H1 (cell line): Measurements from ENCODE around the gene OPHN1. TPM values are rescaled to one million over a fixed set of nuclear protein-coding genes. Genes with fewer than 3 reads are reported as not detected.

Source experiments
- CTCF ChIA-PET: fragments of 300-600 bp; sonication (Branson Sonifier 250); formaldehyde crosslinking; loops from one replicate; lab custom pipeline; 2021; ENCODE audit not compliant: partially characterized antibody; lab: Charles Lee
- POLR2A ChIA-PET: fragments of 300-600 bp; sonication (Branson Sonifier 250); formaldehyde crosslinking; loops from one replicate; lab custom pipeline; 2021; ENCODE audit warnings: inconsistent platforms; ENCODE audit not compliant: partially characterized antibody; lab: Charles Lee
- DNase-seq, 2 experiments: peaks; one replicate each; pipeline versions ENCODE4 v3.0.0 to v3.0.0-alpha.2; 2010 to 2022; ENCODE audit warnings: low spot score in 2 of 2, low read depth in 1 of 2, mixed read lengths in 1 of 2
- FAIRE-seq: peaks from 2 replicates; lab custom pipeline; 2011; peaks lifted over from hg19 to GRCh38; lab: Jason Lieb, UNC
- H2AFZ ChIP-seq: 2 replicates; pipeline ENCODE4 v1.8.1; 2012; ENCODE audit warnings: low read length, inconsistent platforms
- H2AK5ac ChIP-seq: 2 replicates; pipeline ENCODE4 v1.6.1; 2013; ENCODE audit warnings: low read depth, low read length
- H2BK120ac ChIP-seq: replicated peaks from 2 replicates; pipeline ENCODE3; 2013; ENCODE audit warnings: low read depth, low read length, inconsistent platforms
- H2BK12ac ChIP-seq: 2 replicates; pipeline ENCODE4 v1.6.1; 2013; ENCODE audit warnings: low read depth, low read length
- H2BK15ac ChIP-seq: 2 replicates; pipeline ENCODE4 v1.6.1; 2013; ENCODE audit warnings: low read length
- H2BK20ac ChIP-seq: 2 replicates; pipeline ENCODE4 v1.6.1; 2013; ENCODE audit warnings: low read length
- H2BK5ac ChIP-seq: 2 replicates; pipeline ENCODE4 v1.6.1; 2013; ENCODE audit warnings: low read depth, low read length
- H3K14ac ChIP-seq: 2 replicates; pipeline ENCODE4 v1.6.1; 2013; ENCODE audit warnings: inconsistent platforms; ENCODE audit not compliant: insufficient read length
- H3K18ac ChIP-seq: 2 replicates; pipeline ENCODE4 v1.6.1; 2013; ENCODE audit warnings: low read length; ENCODE audit errors: extremely low read depth
- H3K23ac ChIP-seq: 2 replicates; pipeline ENCODE4 v1.6.1; 2013; ENCODE audit warnings: inconsistent platforms; ENCODE audit not compliant: insufficient read length
- H3K23me2 ChIP-seq: 2 replicates; pipeline ENCODE4 v1.6.1; 2013; ENCODE audit warnings: low read depth, low read length
- H3K27ac ChIP-seq: 2 replicates; pipeline ENCODE4 v1.6.1; 2011; ENCODE audit warnings: low read depth, low read length, inconsistent platforms
- H3K27me3 ChIP-seq, 4 experiments: replicated peaks in 1 of 4; 1 replicate in 1 of 4; 2 replicates in 3 of 4; pipeline versions ENCODE4 v1.6.1 to v1.8.1; 2011 to 2013; ENCODE audit warnings: low read length in 3 of 4, mild to moderate bottlenecking in 3 of 4, inconsistent platforms in 2 of 4, mixed read lengths in 2 of 4, moderate library complexity in 1 of 4; ENCODE audit not compliant: control insufficient read depth in 3 of 4, insufficient read depth in 3 of 4; ENCODE audit errors: extremely low read depth in 1 of 4
- H3K36me3 ChIP-seq, 4 experiments: 2 replicates each; pipeline versions ENCODE4 v1.6.1 to v1.8.1; 2011 to 2013; ENCODE audit warnings: mild to moderate bottlenecking in 4 of 4, low read length in 3 of 4, moderate library complexity in 2 of 4, control low read depth in 1 of 4, inconsistent platforms in 1 of 4; ENCODE audit not compliant: insufficient read depth in 4 of 4, control insufficient read depth in 2 of 4
- H3K4ac ChIP-seq: replicated peaks from 2 replicates; pipeline ENCODE3; 2013; ENCODE audit warnings: low read length, low read depth, mixed read lengths, inconsistent platforms; ENCODE audit not compliant: insufficient read length
- H3K4me1 ChIP-seq, 4 experiments: replicated peaks in 1 of 4; 1 replicate in 1 of 4; 2 replicates in 3 of 4; pipeline versions ENCODE4 v1.6.1 to v1.8.1; 2011 to 2013; ENCODE audit warnings: low read length in 3 of 4, inconsistent platforms in 2 of 4, mixed read lengths in 1 of 4; ENCODE audit not compliant: insufficient read depth in 4 of 4, control insufficient read depth in 3 of 4
- H3K4me2 ChIP-seq, 2 experiments: 2 replicates each; pipeline versions ENCODE4 v1.6.1 to v1.8.1; 2011 to 2013; ENCODE audit warnings: low read depth in 2 of 2, low read length in 2 of 2, control low read depth in 1 of 2, inconsistent platforms in 1 of 2, mild to moderate bottlenecking in 1 of 2; ENCODE audit not compliant: insufficient read depth in 1 of 2
- H3K4me3 ChIP-seq, 4 experiments: fragments of 200-600, 300-600 bp in 1 of 4; sonication (generic), shearing (Covaris generic), sonication (Bioruptor Twin) in 1 of 4; 2 replicates each; pipeline versions ENCODE4 v1.5.1 to v1.8.1; 2011 to 2016; ENCODE audit warnings: low read length in 4 of 4, low read depth in 3 of 4, control low read depth in 2 of 4, inconsistent platforms in 2 of 4, mild to moderate bottlenecking in 2 of 4, mixed read lengths in 1 of 4, moderate library complexity in 1 of 4; ENCODE audit not compliant: insufficient read depth in 2 of 4; ENCODE audit errors: extremely low read depth in 1 of 4
- H3K56ac ChIP-seq: replicated peaks from 2 replicates; pipeline ENCODE3; 2013; ENCODE audit warnings: low read depth, mild to moderate bottlenecking, mixed read lengths, low read length, inconsistent platforms; ENCODE audit not compliant: insufficient read length
- H3K79me1 ChIP-seq: 2 replicates; pipeline ENCODE4 v1.6.1; 2013; ENCODE audit warnings: low read depth, low read length, control low read depth
- H3K79me2 ChIP-seq, 2 experiments: 2 replicates each; pipeline versions ENCODE4 v1.6.1 to v1.8.1; 2012 to 2013; ENCODE audit warnings: low read length in 2 of 2, mild to moderate bottlenecking in 2 of 2, inconsistent platforms in 1 of 2; ENCODE audit not compliant: insufficient read depth in 2 of 2, control insufficient read depth in 1 of 2
- H3K9ac ChIP-seq, 4 experiments: replicated peaks in 1 of 4; 1 replicate in 1 of 4; 2 replicates in 3 of 4; pipeline versions ENCODE4 v1.6.1 to v1.8.1; 2011 to 2013; ENCODE audit warnings: low read depth in 3 of 4, low read length in 3 of 4, control low read depth in 2 of 4, mild to moderate bottlenecking in 2 of 4, moderate library complexity in 2 of 4, inconsistent platforms in 1 of 4; ENCODE audit errors: extremely low read depth in 1 of 4
- H3K9me3 ChIP-seq, 2 experiments: 2 replicates each; pipeline versions ENCODE4 v1.6.1 to v1.8.1; 2012 to 2013; ENCODE audit warnings: mild to moderate bottlenecking in 2 of 2, moderate library complexity in 2 of 2, control low read depth in 1 of 2, inconsistent platforms in 1 of 2, low read depth in 1 of 2, low read length in 1 of 2, mixed read lengths in 1 of 2; ENCODE audit not compliant: insufficient read depth in 2 of 2
- H4K20me1 ChIP-seq, 2 experiments: replicated peaks in 1 of 2; 2 replicates each; pipeline versions ENCODE3 to v1.8.1; 2011 to 2013; ENCODE audit warnings: inconsistent platforms in 2 of 2, low read length in 2 of 2, mild to moderate bottlenecking in 1 of 2; ENCODE audit not compliant: insufficient read depth in 2 of 2, control insufficient read depth in 1 of 2
- H4K5ac ChIP-seq: 2 replicates; pipeline ENCODE4 v1.6.1; 2013; ENCODE audit warnings: low read length, low read depth, mixed read lengths, inconsistent platforms; ENCODE audit not compliant: insufficient read length
- H4K8ac ChIP-seq: 2 replicates; pipeline ENCODE4 v1.8.0; 2013; ENCODE audit warnings: mild to moderate bottlenecking, moderate library complexity, low read length, inconsistent platforms; ENCODE audit not compliant: insufficient read depth; ENCODE audit errors: extremely low read depth
- H4K91ac ChIP-seq: replicated peaks from 2 replicates; pipeline ENCODE3; 2013; ENCODE audit warnings: low read length, mixed read lengths, inconsistent platforms; ENCODE audit not compliant: insufficient read length
- ASH2L ChIP-seq: fragments of 200-600, 300-600 bp; sonication (generic); IDR thresholded peaks from one replicate; pipeline ENCODE4 v1.7.1; 2017; ENCODE audit warnings: low read length
- EZH2 ChIP-seq: fragments of 200-600 bp; sonication (generic); IDR thresholded peaks from 2 replicates; pipeline ENCODE4 v1.7.1; 2012; ENCODE audit warnings: low read depth, mild to moderate bottlenecking, moderate library complexity, low read length, inconsistent platforms; ENCODE audit not compliant: severe bottlenecking
- GTF2F1 ChIP-seq: IDR thresholded peaks from 2 replicates; pipeline ENCODE4 v1.6.1; 2012; ENCODE audit warnings: low read depth, low read length, improper control_type of control experiment, borderline replicate concordance
- HDAC6 ChIP-seq: IDR thresholded peaks from one replicate; pipeline ENCODE4 v1.7.1; 2012; ENCODE audit warnings: low read depth, mild to moderate bottlenecking, inconsistent platforms, low read length, moderate library complexity
- KDM4A ChIP-seq: IDR thresholded peaks from one replicate; pipeline ENCODE4 v1.7.1; 2012; ENCODE audit warnings: low read depth, mild to moderate bottlenecking, moderate library complexity, low read length, inconsistent platforms; ENCODE audit not compliant: severe bottlenecking
- PHF8 ChIP-seq: fragments of 200-600 bp; sonication (generic); conservative IDR thresholded peaks from 2 replicates; pipeline ENCODE4 v1.7.1; 2012; ENCODE audit warnings: low read depth, mild to moderate bottlenecking, inconsistent platforms, low read length, moderate library complexity
- POU5F1 ChIP-seq: IDR thresholded peaks from 2 replicates; pipeline ENCODE4 v1.6.1; 2011; ENCODE audit warnings: low read depth, mild to moderate bottlenecking, low read length, moderate library complexity
- SAP30 ChIP-seq: fragments of 300-600 bp; sonication (generic); IDR thresholded peaks from 2 replicates; pipeline ENCODE4 v1.7.1; 2012; ENCODE audit warnings: low read length, moderate library complexity, mild to moderate bottlenecking, inconsistent platforms; ENCODE audit not compliant: insufficient read depth, insufficient replicate concordance
- SIX5 ChIP-seq: IDR thresholded peaks from 2 replicates; pipeline ENCODE4 v1.6.1; 2011; ENCODE audit warnings: mild to moderate bottlenecking, low read depth, low read length
- WGBS, 2 experiments: shearing (Covaris generic) in 1 of 2; methylation state at CpG; one replicate each; pipeline versions ENCODE4 v1.1.6 to v1.1.7; 2013 to 2015; ENCODE audit warnings: low lambda C conversion rate in 2 of 2, mixed read lengths in 2 of 2, inconsistent platforms in 1 of 2, low coverage in 1 of 2, missing lambda C conversion rate in 1 of 2; ENCODE audit not compliant: insufficient replicate concordance in 2 of 2, insufficient coverage in 1 of 2, insufficient read length in 1 of 2; ENCODE audit errors: extremely low coverage in 1 of 2, missing lambda C conversion rate in 1 of 2; 5-methylcytosine and 5-hydroxymethylcytosine counted together
- polyA plus RNA-seq, 7 experiments: library from polyadenylated mRNA; depleted of rRNA in 3 of 7; stranded (reverse) in 5 of 7; unstranded in 2 of 7; fragments of >200 nt in 5 of 7; fragments of 200-250 nt in 2 of 7; gene quantifications; 1 replicate in 5 of 7; 2 replicates in 1 of 7; 4 replicates in 1 of 7; pipeline versions ENCODE4 v1.2.1 to v1.2.3, GENCODE V29; 2011 to 2013; ENCODE audit warnings: missing spikeins in 2 of 7, mixed read lengths in 2 of 7
- total RNA-seq: library from RNA; stranded (reverse); fragmentation: NEBNext Ultra II Directional; extraction: Animal tissue kit (Norgen Biotek cat#: 25700); gene quantifications from 2 replicates; pipeline ENCODE4 v1.2.1, GENCODE V29; 2021

OPHN1 gene
- total and polyA plus RNA-seq, 2 of the 8 experiments (the other 6 are each of a cell fraction or from before 2014, with no cell fraction given) = 1.2 to 3.5 TPM

- POLR2A ChIA-PET = no interaction called here
- CTCF ChIA-PET = no interaction called here
- FAIRE-seq = peak; percentile 36
- TF ChIP-seq SAP30 = no peak
- no peak for TF ChIP-seq SIX5
- TF ChIP-seq HDAC6 = no peak
- TF ChIP-seq PHF8 = no peak
- TF ChIP-seq KDM4A = no peak
- no peak for TF ChIP-seq ASH2L
- no peak for TF ChIP-seq POU5F1
- no peak for TF ChIP-seq EZH2
- no peak for TF ChIP-seq GTF2F1
Measured at GRCh38 chrX:68354879-68355628, 78.2 kb downstream of the OPHN1 start.

More at GRCh38 chrX:68354879-68355628, 78.2 kb downstream of the OPHN1 start:
- no peak overlapping the region for H2AK5ac ChIP-seq
- no peaks in the 10 kb centered on the region for H3K9me3 ChIP-seq
- H3K4ac ChIP-seq = no peak overlapping the region
- 83% methylated on average over 3 of the region's 3 CpGs; no CpG with 5 or more reads in 1 of the 2 experiments for WGBS, 2 experiments
- no peak overlapping the region for H2BK12ac ChIP-seq
- no peak overlapping the region for H3K23ac ChIP-seq
- H2BK20ac ChIP-seq = no peak overlapping the region
- H3K56ac ChIP-seq = no peak overlapping the region
- DNase-seq = no peak
- no peaks in the 10 kb centered on the region for H3K79me1 ChIP-seq
- H3K4me3 ChIP-seq = no peak overlapping the region
- H4K91ac ChIP-seq = no peak overlapping the region
- H2BK120ac ChIP-seq = no peak overlapping the region
- H3K4me2 ChIP-seq = no peak overlapping the region
- H3K36me3 ChIP-seq = no peaks in the 10 kb centered on the region
- no peaks in the 10 kb centered on the region for H3K23me2 ChIP-seq
- H3K27ac ChIP-seq = no peak overlapping the region
- H2BK15ac ChIP-seq = no peak overlapping the region
- H4K20me1 ChIP-seq = no peaks in the 10 kb centered on the region
- no peak overlapping the region for H4K8ac ChIP-seq
- H3K27me3 ChIP-seq = no peaks in the 10 kb centered on the region
- H3K79me2 ChIP-seq = no peaks in the 10 kb centered on the region
- no peak overlapping the region for H3K14ac ChIP-seq
- no peak overlapping the region for H4K5ac ChIP-seq
- no peaks in the 10 kb centered on the region for H3K4me1 ChIP-seq
- H3K18ac ChIP-seq = no peak overlapping the region
- H2AFZ ChIP-seq = no peak overlapping the region
- H2BK5ac ChIP-seq = no peak overlapping the region
- no peak overlapping the region for H3K9ac ChIP-seq
